ENCODE data around the gene FTSJ3. TPM values are rescaled to one million over a fixed set of nuclear protein-coding genes. Genes with fewer than 3 reads are reported as not detected.

The FTSJ3 gene
- total RNA-seq, 1 experiment from 2014 or later: 82.4 TPM

DNA sequence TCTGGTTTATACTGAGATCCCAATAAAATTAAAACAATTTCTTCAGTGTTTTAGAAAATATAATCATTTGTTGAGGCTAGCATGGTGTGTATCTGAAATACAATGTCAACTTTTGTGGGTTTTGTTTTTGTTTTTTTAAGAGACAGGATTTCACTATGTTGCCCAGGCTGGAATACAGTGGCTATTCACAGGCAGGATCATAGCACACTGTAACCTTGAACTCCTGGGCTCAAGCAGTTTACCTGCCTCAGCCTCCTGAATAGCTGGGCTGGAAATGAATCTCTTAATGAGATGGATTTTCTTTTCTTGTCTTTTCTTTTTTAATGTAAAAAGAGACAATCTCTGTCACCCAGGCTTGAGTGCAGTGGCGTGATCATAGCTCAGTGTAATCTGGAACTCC lies 41.3 kb downstream of the FTSJ3 start:
- CTCF ChIA-PET: no interaction called here
- peaks cover 54% of the 10 kb centered on the region for H3K4me1 ChIP-seq (ENCODE audit: insufficient read depth, low read length)
- POLR2A ChIA-PET (ENCODE audit: unreplicated experiment): no interaction called here
- peaks cover 96% of the 10 kb centered on the region for H3K79me2 ChIP-seq (ENCODE audit: low read length)
- intact Hi-C loops (cut with micrococcal nuclease): no loop called here
- no TSS peak for BruUV-seq (replicated peaks)
- H3K4me2 ChIP-seq (ENCODE audit: low read length): peak overlapping the region; percentile 11; the same call in 1 of the 2 replicates
- peaks cover 53% of the 10 kb centered on the region for H3K36me3 ChIP-seq (ENCODE audit: low read depth, low read length)
- no peaks in the 10 kb centered on the region for H3K9me3 ChIP-seq (ENCODE audit: low read length)
- H3K9ac ChIP-seq (ENCODE audit: low read length): no peak overlapping the region
- H4K20me1 ChIP-seq (ENCODE audit: low read length): peaks cover 47% of the 10 kb centered on the region
- H3K4me3 ChIP-seq (ENCODE audit: low read length): no peak overlapping the region
- ATAC-seq: no peak
- H3F3A ChIP-seq (ENCODE audit: low read length, unreplicated experiment): no peaks in the 10 kb centered on the region
- H3K9me2 ChIP-seq (replicated peaks; ENCODE audit: low read length): no peaks in the 10 kb centered on the region
- no peak overlapping the region for H2AFZ ChIP-seq (ENCODE audit: low read length)
- H3K27ac ChIP-seq (ENCODE audit: low read length): peak overlapping the region; percentile 49
- H3K27me3 ChIP-seq (ENCODE audit: low read length): no peaks in the 10 kb centered on the region
- no peak for DNase-seq
- TF ChIP-seq EZH2 (IDR thresholded peaks at IDR 0.05; ENCODE audit: low read length, unreplicated experiment) (no peak), EZH2phosphoT487 (IDR thresholded peaks at IDR 0.05; ENCODE audit: borderline replicate concordance, low read length) (no peak)
- TF ChIP-seq, protein P1, sequence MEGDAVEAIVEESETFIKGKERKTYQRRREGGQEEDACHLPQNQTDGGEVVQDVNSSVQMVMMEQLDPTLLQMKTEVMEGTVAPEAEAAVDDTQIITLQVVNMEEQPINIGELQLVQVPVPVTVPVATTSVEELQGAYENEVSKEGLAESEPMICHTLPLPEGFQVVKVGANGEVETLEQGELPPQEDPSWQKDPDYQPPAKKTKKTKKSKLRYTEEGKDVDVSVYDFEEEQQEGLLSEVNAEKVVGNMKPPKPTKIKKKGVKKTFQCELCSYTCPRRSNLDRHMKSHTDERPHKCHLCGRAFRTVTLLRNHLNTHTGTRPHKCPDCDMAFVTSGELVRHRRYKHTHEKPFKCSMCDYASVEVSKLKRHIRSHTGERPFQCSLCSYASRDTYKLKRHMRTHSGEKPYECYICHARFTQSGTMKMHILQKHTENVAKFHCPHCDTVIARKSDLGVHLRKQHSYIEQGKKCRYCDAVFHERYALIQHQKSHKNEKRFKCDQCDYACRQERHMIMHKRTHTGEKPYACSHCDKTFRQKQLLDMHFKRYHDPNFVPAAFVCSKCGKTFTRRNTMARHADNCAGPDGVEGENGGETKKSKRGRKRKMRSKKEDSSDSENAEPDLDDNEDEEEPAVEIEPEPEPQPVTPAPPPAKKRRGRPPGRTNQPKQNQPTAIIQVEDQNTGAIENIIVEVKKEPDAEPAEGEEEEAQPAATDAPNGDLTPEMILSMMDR (conservative IDR thresholded peaks at IDR 0.05; ENCODE audit: low read depth, low read length): no peak

DNA sequence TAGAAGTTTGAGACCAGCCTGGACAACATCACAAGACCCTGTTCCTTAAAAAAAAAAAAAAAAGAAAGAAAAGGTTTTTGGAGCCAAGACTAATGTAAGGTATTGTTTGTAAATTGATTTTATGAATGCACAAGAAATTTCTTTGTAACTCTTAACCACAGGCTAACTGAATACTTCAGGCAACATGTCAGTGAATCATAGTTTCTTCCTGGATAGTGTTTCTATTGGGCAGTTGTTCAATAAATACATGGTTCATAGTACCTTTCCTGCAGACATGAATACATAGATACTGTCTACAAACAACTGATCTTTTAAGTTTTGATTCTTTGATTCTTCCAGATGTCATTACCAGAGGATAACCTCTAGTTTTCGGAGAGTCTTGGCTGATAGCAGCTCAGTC lies 41.9 kb downstream of the FTSJ3 start:
- POLR2A ChIA-PET (ENCODE audit: unreplicated experiment): no interaction called here

DNA sequence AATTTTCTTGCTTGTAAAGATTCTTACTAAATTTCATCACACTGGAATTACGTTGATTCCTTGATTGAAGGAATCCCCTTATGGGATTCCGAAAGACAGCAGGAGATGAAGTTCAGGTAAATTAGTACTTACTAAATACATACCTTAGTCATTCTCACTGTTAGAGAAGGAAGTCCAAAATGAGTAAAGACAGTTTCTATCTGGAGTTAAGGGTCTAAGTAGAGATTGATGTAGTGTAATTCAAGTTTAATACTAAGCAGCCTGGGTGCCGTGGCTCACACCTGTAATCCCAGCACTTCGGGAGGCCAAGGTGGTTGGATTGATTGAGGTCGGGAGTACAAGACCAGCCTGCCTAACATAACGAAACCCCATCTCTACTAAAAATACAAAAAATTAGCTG lies 43.9 kb downstream of the FTSJ3 start:
- no peak for ATAC-seq
- Histone ChIP-seq H3K9ac (ENCODE audit: low read length) (no peak overlapping the region), H3K4me3 (ENCODE audit: low read length) (no peak overlapping the region), H3K79me2 (ENCODE audit: low read length) (peaks cover 99% of the 10 kb centered on the region), H3K4me1 (ENCODE audit: insufficient read depth, low read length) (peaks cover 78% of the 10 kb centered on the region), H3K27ac (ENCODE audit: low read length) (no peak overlapping the region), H3K36me3 (ENCODE audit: low read depth, low read length) (peaks cover 41% of the 10 kb centered on the region), H3K27me3 (ENCODE audit: low read length) (no peaks in the 10 kb centered on the region), H4K20me1 (ENCODE audit: low read length) (peaks cover 65% of the 10 kb centered on the region), H3K4me2 (ENCODE audit: low read length) (no peak overlapping the region; the same call in 1 of the 2 replicates), H3F3A (ENCODE audit: low read length, unreplicated experiment) (peaks cover 4% of the 10 kb centered on the region), H3K9me3 (ENCODE audit: low read length) (no peaks in the 10 kb centered on the region), H2AFZ (ENCODE audit: low read length) (no peak overlapping the region), H3K9me2 (replicated peaks; ENCODE audit: low read length) (no peaks in the 10 kb centered on the region)
- CTCF ChIA-PET: interaction anchor here (0.6 to 0.7 kb wide), 2 partner anchors 58 to 722 kb away, joined by 3 to 4 read pairs; no protein-coding TSS in a partner anchor
- TF ChIP-seq EZH2phosphoT487 (IDR thresholded peaks at IDR 0.05; ENCODE audit: borderline replicate concordance, low read length) (no peak), EZH2 (IDR thresholded peaks at IDR 0.05; ENCODE audit: low read length, unreplicated experiment) (no peak)
- TF ChIP-seq, protein P1 (conservative IDR thresholded peaks at IDR 0.05; ENCODE audit: low read depth, low read length): no peak
- no TSS peak for BruUV-seq (replicated peaks)
- DNase-seq: no peak
- intact Hi-C loops (cut with micrococcal nuclease): no loop called here
- POLR2A ChIA-PET (ENCODE audit: unreplicated experiment): interaction anchor here (0.6 kb wide), 1 partner anchor 181 kb away, joined by 6 read pairs; no protein-coding TSS in a partner anchor

More for the DNA sequence above, 41.9 kb downstream of the FTSJ3 start:
- Histone ChIP-seq H3K27ac (ENCODE audit: low read length) (peak overlapping the region; percentile 49), H3K4me1 (ENCODE audit: insufficient read depth, low read length) (peaks cover 59% of the 10 kb centered on the region), H4K20me1 (ENCODE audit: low read length) (peaks cover 51% of the 10 kb centered on the region), H3K9ac (ENCODE audit: low read length) (no peak overlapping the region), H3K4me3 (ENCODE audit: low read length) (no peak overlapping the region), H3K4me2 (ENCODE audit: low read length) (peak overlapping the region; percentile 11), H3K9me3 (ENCODE audit: low read length) (no peaks in the 10 kb centered on the region), H3K9me2 (replicated peaks; ENCODE audit: low read length) (no peaks in the 10 kb centered on the region), H3K79me2 (ENCODE audit: low read length) (peaks cover 96% of the 10 kb centered on the region), H3F3A (ENCODE audit: low read length, unreplicated experiment) (peaks cover 4% of the 10 kb centered on the region), H3K36me3 (ENCODE audit: low read depth, low read length) (peaks cover 53% of the 10 kb centered on the region), H3K27me3 (ENCODE audit: low read length) (no peaks in the 10 kb centered on the region), H2AFZ (ENCODE audit: low read length) (no peak overlapping the region)
- intact Hi-C loops (cut with micrococcal nuclease): loop anchor here (1.0 kb wide), 1 partner anchor 12 kb away; the partner anchor contains the start of gene CCDC47
- no TSS peak for BruUV-seq (replicated peaks)
- peak; percentile 78 for ATAC-seq
- TF ChIP-seq EZH2phosphoT487 (IDR thresholded peaks at IDR 0.05; ENCODE audit: borderline replicate concordance, low read length): no peak
- TF ChIP-seq, protein P1 (conservative IDR thresholded peaks at IDR 0.05; ENCODE audit: low read depth, low read length): no peak
- no peak for TF ChIP-seq EZH2 (IDR thresholded peaks at IDR 0.05; ENCODE audit: low read length, unreplicated experiment)
- DNase-seq: peak; percentile 82
- CTCF ChIA-PET: no interaction called here

Measured in PC-3 (cell line).